Raji (cell line): ENCODE measurements around the gene ZFP36L1.

Experiments used
- POLR2A ChIP-seq: IDR thresholded peaks from 2 replicates; pipeline ENCODE4 v1.6.1; 2011; ENCODE audit warnings: low read depth, low read length, control low read depth; ENCODE audit not compliant: insufficient read depth

ZFP36L1 gene

GRCh38 chr14:68771631-68772030, 21.2 kb downstream of the ZFP36L1 start:
- no peak for TF ChIP-seq POLR2A

DNA sequence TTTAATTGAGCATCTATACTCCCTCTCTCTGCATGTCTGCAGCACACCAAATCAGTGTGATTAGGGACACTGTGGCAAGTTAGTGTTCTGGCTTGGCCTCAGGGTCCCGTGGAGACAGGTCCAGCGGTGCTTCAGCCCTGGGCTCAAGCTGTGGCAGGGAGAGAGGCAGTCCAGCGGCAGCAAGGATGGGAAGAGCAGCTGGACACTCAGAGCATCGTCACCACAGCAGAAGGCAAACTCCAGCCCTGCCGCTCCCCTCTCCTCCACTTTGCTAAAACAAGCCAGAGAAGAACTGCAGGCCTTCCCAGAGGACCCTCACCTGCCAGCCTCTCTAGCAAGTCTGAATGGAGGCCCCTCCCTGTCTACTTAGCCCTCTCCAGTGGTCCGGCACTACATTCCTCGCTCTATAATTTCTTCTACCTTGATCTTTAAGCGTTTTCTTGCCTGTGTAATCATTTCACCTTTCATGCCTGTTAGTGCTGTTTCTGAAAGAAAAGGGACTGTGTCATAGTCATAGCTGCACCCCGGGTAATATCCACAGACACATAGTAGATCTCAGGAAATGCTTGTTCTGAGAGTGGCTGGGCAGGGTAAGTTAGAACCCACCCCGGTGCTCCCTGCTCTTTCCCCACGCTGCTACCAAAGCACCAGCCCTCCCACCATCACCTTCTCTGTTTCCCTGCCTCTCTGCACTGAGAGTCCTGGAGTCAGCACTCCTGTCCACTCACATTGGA, 22.1 kb downstream of the ZFP36L1 start:
- TF ChIP-seq POLR2A, result no peak

DNA sequence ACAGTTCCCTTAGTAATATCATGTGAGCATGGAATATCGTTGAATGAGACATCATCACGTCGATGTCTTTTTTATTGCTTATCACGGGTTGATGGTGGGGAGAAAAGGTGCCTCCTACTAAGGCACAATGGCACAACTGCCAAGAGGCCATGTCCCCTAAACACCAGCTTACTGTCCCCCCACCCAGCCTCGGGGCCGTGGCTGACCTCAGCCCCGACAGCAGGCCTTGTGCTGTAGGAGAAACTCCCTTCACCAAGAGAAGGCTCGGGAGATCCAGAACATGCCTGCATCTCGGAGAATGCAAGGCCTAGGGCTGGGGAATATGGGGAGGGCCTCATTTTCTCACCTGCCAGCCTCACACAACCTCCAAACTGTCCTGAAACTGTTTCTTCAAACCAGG, 22.8 kb downstream of the ZFP36L1 start:
- no peak for TF ChIP-seq POLR2A

- TF ChIP-seq POLR2A, result no peak
Observed at GRCh38 chr14:68768316-68768715, 24.6 kb downstream of the ZFP36L1 start.

DNA sequence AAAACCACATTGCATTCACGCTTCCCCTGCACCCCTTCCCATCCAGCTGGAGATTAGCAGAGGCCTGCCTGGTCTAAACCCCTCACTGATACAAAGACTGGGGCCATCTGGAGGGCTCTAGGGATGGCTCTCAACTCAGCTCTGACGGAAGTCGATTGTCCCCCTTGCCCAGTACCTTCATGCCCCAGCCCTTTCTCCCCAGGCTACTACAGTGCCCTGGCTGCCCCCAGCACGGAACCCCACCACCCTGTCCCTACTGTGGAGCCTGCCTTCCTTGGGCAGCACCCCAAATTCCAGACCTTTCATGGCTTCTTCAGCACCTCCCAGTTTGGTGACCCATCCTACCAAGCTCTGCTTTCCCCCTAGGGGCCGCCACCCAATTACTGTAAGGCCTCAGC, 25.6 kb downstream of the ZFP36L1 start:
- no peak for TF ChIP-seq POLR2A

GRCh38 chr14:68766299-68767247, 26.3 kb downstream of the ZFP36L1 start:
- TF ChIP-seq POLR2A, result no peak

DNA sequence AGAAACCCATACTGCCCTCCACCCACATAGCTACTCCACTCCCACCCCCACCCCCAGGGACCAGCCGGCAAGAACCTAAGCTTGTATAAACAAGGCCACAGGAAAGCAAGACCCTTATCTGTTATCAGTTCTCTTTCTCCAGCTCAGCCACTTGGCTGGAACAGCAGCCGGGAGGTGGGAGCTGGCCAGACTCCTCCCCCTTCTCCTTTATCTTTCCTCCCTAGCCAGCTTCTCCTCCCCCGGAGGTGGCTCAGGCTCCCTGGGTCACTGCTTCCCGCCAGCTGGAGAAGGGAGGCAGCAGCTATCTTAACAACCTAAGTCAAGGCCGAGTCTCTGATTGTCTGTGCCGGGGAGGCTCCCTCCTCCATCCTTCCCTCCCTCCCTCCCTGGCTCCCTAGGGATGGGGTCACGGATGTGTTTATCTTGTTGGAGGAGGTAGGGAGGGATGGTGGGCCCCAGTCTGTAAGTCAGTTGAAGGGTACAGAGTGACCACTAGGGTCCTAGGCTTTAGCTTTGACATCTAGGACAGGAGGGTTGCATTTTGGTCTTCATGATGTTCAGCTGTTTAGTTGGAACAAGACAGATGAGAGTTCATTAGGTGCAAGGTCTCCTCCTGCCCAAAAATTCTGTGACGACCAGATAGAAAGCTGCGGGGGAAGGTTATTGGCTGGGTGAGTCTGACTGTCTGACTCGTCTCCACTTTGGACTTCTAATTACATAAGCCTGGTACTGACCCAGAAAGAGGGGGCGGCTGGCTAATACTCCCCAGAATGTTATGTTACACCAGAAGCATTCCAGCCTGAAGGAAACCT, 29.7 kb downstream of the ZFP36L1 start:
- TF ChIP-seq POLR2A, result no peak

- TF ChIP-seq POLR2A, result no peak
Observed at GRCh38 chr14:68761391-68761790, 31.5 kb downstream of the ZFP36L1 start.

DNA sequence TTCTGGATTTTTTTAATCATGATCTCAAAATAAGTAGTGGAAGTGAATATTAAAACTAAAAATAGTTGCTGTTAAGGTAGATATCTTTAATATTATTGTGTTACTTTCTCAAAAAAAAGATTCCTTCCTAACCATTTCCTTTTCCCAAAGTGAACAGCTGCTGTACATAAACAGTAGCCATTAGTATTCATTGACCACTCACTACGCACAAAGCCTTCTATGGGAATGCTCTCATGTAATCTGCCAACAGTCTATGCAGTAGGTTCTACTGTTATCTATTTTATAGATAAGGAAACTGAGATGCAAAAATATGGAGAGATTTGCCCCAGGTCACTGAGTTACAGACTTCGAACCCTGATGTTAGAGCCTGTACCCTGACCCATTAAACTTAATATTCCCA, 32.1 kb downstream of the ZFP36L1 start:
- TF ChIP-seq POLR2A, result no peak

- TF ChIP-seq POLR2A, result no peak
Observed at GRCh38 chr14:68759937-68760336, 32.9 kb downstream of the ZFP36L1 start.

DNA sequence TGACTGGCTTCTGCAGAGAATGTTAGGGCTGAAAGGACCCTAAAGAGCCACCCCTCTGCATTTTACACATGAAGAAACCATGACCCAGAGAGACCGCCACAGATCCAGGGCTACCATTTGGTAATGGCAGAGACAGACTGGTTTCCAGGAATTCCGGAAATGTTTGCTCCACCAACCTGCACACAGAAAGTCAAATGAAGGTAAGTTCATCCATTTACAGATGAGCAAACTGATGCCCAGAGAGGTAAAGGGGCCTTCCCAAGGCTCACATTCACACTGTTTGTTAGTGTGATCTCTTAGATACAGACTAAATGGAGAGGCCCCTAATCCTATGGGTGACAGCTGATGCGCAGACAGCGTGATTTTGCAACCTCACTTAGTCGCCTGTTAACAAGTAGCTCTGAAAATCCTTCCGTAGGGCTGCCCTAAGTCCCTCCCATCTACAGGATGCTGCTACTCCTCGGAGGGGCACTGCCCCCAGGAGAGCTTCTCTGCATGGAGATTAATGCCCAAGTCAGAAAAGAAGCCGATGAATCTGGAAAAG, 33.8 kb downstream of the ZFP36L1 start:
- TF ChIP-seq POLR2A, result no peak

- TF ChIP-seq POLR2A, result no peak
Observed at GRCh38 chr14:68758301-68758700, 34.6 kb downstream of the ZFP36L1 start.

GRCh38 chr14:68757618-68758081, 35.2 kb downstream of the ZFP36L1 start:
- TF ChIP-seq POLR2A, result no peak

DNA sequence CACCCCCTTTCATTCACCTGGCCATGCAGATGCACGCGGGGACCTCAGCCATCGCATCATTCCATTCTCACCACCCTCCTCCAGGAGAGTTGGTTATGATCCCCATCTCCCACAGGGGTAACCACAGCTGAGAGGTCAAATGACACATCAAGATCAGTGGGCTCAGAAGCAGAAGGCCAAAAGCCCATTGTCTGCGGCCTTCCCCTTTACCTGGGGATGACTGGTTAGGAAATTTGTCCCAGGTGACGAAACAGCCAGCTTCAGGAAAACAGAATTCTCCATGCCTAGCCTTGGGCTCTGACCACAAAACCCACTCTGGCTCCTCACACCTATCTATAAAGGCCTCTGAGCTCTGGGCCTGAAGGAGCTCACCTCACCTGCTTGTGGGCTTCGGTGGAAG, 36.1 kb downstream of the ZFP36L1 start:
- no peak for TF ChIP-seq POLR2A

- no peak for TF ChIP-seq POLR2A
Observed at GRCh38 chr14:68756000-68756481, 36.8 kb downstream of the ZFP36L1 start.
